Loucy (cell line): Measurements from ENCODE around the gene SH3PXD2A.

Experiments used
- CTCF ChIP-seq: fragments of 200-600 bp; sonication (generic); conservative IDR thresholded peaks from 2 replicates; pipeline ENCODE4 v1.5.1; 2014; ENCODE audit warnings: mild to moderate bottlenecking, antibody characterized with exemption, low read length
- EZH2phosphoT487 ChIP-seq: fragments of 200-600 bp; IDR thresholded peaks from 2 replicates; pipeline ENCODE4 v1.6.1; 2018; ENCODE audit warnings: antibody characterized with exemption, mild to moderate bottlenecking, moderate library complexity, borderline replicate concordance

- TF ChIP-seq CTCF, result no peak
- TF ChIP-seq EZH2phosphoT487, result no peak
Observed at GRCh38 chr10:103718247-103718620, 137.1 kb downstream of the SH3PXD2A start.
